HG03196 (cell line): ENCODE data around the gene GCLC.
"Not testable (repeated sequence)": the region's sequence is repeated elsewhere in the genome, so short reads cannot be mapped to it uniquely, and the experiment has no call there.

Source experiments
- ATAC-seq: cut with Tn5 transposase; IDR thresholded peaks from one replicate; pipeline ENCODE4 v1.9.1; 2021; ENCODE audit not compliant: unreplicated experiment

Gene GCLC

GRCh38 chr6:53564401-53565065, 19.6 kb upstream of the GCLC start:
- ATAC-seq: no peak

GRCh38 chr6:53556986-53557715, 12.2 kb upstream of the GCLC start:
- no peak for ATAC-seq

- ATAC-seq: not testable (repeated sequence)
These were observed 8.7 kb upstream of the GCLC start for GRCh38 chr6:53553600-53553999.

- not testable (repeated sequence) for ATAC-seq
These were observed 6.8 kb upstream of the GCLC start for GRCh38 chr6:53551681-53552080.

- ATAC-seq: peak; percentile 72
These were observed 3.1 kb upstream of the GCLC start for GRCh38 chr6:53547811-53548496.

- peak; percentile 2 for ATAC-seq
These were observed 2.4 kb upstream of the GCLC start for GRCh38 chr6:53547166-53547810.

- no peak for ATAC-seq
These were observed 1.4 kb upstream of the GCLC start for GRCh38 chr6:53546281-53546680.

GRCh38 chr6:53544217-53544469, 758 bp downstream of the GCLC start:
- ATAC-seq: no peak

GRCh38 chr6:53543359-53544216, 1.3 kb downstream of the GCLC start:
- ATAC-seq: no peak

GRCh38 chr6:53541900-53542299, 3.0 kb downstream of the GCLC start:
- no peak for ATAC-seq

- no peak for ATAC-seq
These were observed 4.7 kb downstream of the GCLC start for GRCh38 chr6:53540129-53540692.

- ATAC-seq: no peak
These were observed 5.3 kb downstream of the GCLC start for GRCh38 chr6:53539561-53539960.

GRCh38 chr6:53536561-53536960, 8.3 kb downstream of the GCLC start:
- ATAC-seq: no peak

- ATAC-seq: no peak
These were observed 12.0 kb downstream of the GCLC start for GRCh38 chr6:53532942-53533341.

- no peak for ATAC-seq
These were observed 12.7 kb downstream of the GCLC start for GRCh38 chr6:53532061-53532797.

GRCh38 chr6:53530780-53531386, 14.0 kb downstream of the GCLC start:
- no peak for ATAC-seq

- no peak for ATAC-seq
These were observed 14.6 kb downstream of the GCLC start for GRCh38 chr6:53530346-53530745.

GRCh38 chr6:53529324-53530036, 15.4 kb downstream of the GCLC start:
- no peak for ATAC-seq

- ATAC-seq: no peak
These were observed 16.8 kb downstream of the GCLC start for GRCh38 chr6:53528107-53528506.
